HG02759 (cell line): ENCODE data around the gene DCP1B.

Experiments used
- ATAC-seq: cut with Tn5 transposase; IDR thresholded peaks from one replicate; pipeline ENCODE4 v1.9.1; 2021; ENCODE audit warnings: mild to moderate bottlenecking, moderate library complexity; ENCODE audit not compliant: unreplicated experiment

DCP1B gene

GRCh38 chr12:1936406-1937320 is 67.6 kb downstream of the DCP1B start:
- ATAC-seq: no peak

- no peak for ATAC-seq
Measured at GRCh38 chr12:1935700-1936378, 68.4 kb downstream of the DCP1B start.

- ATAC-seq: no peak
Measured at GRCh38 chr12:1935242-1935641, 69.0 kb downstream of the DCP1B start.

- ATAC-seq: no peak
Measured at GRCh38 chr12:1934831-1935230, 69.4 kb downstream of the DCP1B start.

GRCh38 chr12:1934068-1934467 is 70.2 kb downstream of the DCP1B start:
- ATAC-seq: no peak

- ATAC-seq: peak; percentile 71
Measured at GRCh38 chr12:1933342-1934051, 70.8 kb downstream of the DCP1B start.

GRCh38 chr12:1932264-1932777 is 71.9 kb downstream of the DCP1B start:
- no peak for ATAC-seq

GRCh38 chr12:1931642-1932041 is 72.6 kb downstream of the DCP1B start:
- no peak for ATAC-seq

GRCh38 chr12:1930803-1931597 is 73.3 kb downstream of the DCP1B start:
- ATAC-seq: no peak

- ATAC-seq: no peak
Measured at GRCh38 chr12:1929985-1930802, 74.1 kb downstream of the DCP1B start.

- ATAC-seq: no peak
Measured at GRCh38 chr12:1929241-1929984, 74.8 kb downstream of the DCP1B start.

GRCh38 chr12:1928439-1929121 is 75.7 kb downstream of the DCP1B start:
- no peak for ATAC-seq

GRCh38 chr12:1927751-1928351 is 76.4 kb downstream of the DCP1B start:
- ATAC-seq: no peak

GRCh38 chr12:1927051-1927680 is 77.1 kb downstream of the DCP1B start:
- no peak for ATAC-seq

- no peak for ATAC-seq
Measured at GRCh38 chr12:1926251-1926657, 78.0 kb downstream of the DCP1B start.

GRCh38 chr12:1925684-1926006 is 78.6 kb downstream of the DCP1B start:
- no peak for ATAC-seq

- no peak for ATAC-seq
Measured at GRCh38 chr12:1924996-1925683, 79.1 kb downstream of the DCP1B start.
